Measurements from ENCODE around the gene MRPL22. TPM values are rescaled to one million over a fixed set of nuclear protein-coding genes. Genes with fewer than 3 reads are reported as not detected.

The MRPL22 gene
- total and polyA plus RNA-seq, 8 donors, result 33.8 to 44.8 (median 42.6) TPM

GRCh38 chr5:154923441-154924430 is 17.1 kb upstream of the MRPL22 start:
- Histone ChIP-seq H3K36me3 (peaks cover 0 to 91% of the 10 kb centered on the region in 2 donors), H3K27me3 (no peaks in the 10 kb centered on the region), H3K27ac (no peak overlapping the region), H3K4me1 (no peaks in the 10 kb centered on the region), H3K9me3 (no peaks in the 10 kb centered on the region), H3K4me3 (no peak overlapping the region)
- intact Hi-C loops (cut with DNase I), result no loop called here
- DNase-seq (no peak), ATAC-seq (no peak)
- TF ChIP-seq CTCF (IDR thresholded peaks at IDR 0.05), result no peak

- Histone ChIP-seq H3K27me3 (no peaks in the 10 kb centered on the region), H3K4me3 (no peak overlapping the region), H3K36me3 (peaks cover 0 to 54% of the 10 kb centered on the region in 2 donors), H3K27ac (no peak overlapping the region), H3K9me3 (no peaks in the 10 kb centered on the region), H3K4me1 (peaks cover 0 to 19% of the 10 kb centered on the region in 2 donors)
- no peak for TF ChIP-seq CTCF (IDR thresholded peaks at IDR 0.05)
- ATAC-seq, result no peak
- DNase-seq, result no peak
- intact Hi-C loops (cut with DNase I), result no loop called here
Observed at GRCh38 chr5:154933537-154933936, 7.3 kb upstream of the MRPL22 start.

- no peak for TF ChIP-seq CTCF (IDR thresholded peaks at IDR 0.05)
- Histone ChIP-seq H3K4me1 (peaks cover 0 to 22% of the 10 kb centered on the region in 2 donors), H3K27me3 (no peaks in the 10 kb centered on the region), H3K4me3 (no peak overlapping the region), H3K9me3 (no peaks in the 10 kb centered on the region), H3K36me3 (peaks cover 0 to 42% of the 10 kb centered on the region in 2 donors), H3K27ac (no peak overlapping the region)
- ATAC-seq (no peak), DNase-seq (no peak)
- intact Hi-C loops (cut with DNase I), result no loop called here
Observed at GRCh38 chr5:154934881-154935280, 6.0 kb upstream of the MRPL22 start.

- ATAC-seq (no peak), DNase-seq (no peak)
- H3K27me3 ChIP-seq, result no peaks in the 10 kb centered on the region
- H3K4me3 ChIP-seq, result peak overlapping the region; percentile 63 to 88
- no peak for TF ChIP-seq CTCF (IDR thresholded peaks at IDR 0.05)
- no peaks in the 10 kb centered on the region for H3K9me3 ChIP-seq
- peaks cover 16 to 35% of the 10 kb centered on the region in 2 donors for H3K4me1 ChIP-seq
- peaks cover 0 to 20% of the 10 kb centered on the region in 2 donors for H3K36me3 ChIP-seq
- intact Hi-C loops (cut with DNase I), result no loop called here
- H3K27ac ChIP-seq, result peak overlapping the region in 1 of 2 donors; percentile 62
Observed at GRCh38 chr5:154937186-154937717, 3.6 kb upstream of the MRPL22 start.
